ENCODE results near the gene FAM229A.
"Not testable (repeated sequence)": the region's sequence is repeated elsewhere in the genome, so short reads cannot be mapped to it uniquely, and the experiment has no call there.

The FAM229A gene

DNA sequence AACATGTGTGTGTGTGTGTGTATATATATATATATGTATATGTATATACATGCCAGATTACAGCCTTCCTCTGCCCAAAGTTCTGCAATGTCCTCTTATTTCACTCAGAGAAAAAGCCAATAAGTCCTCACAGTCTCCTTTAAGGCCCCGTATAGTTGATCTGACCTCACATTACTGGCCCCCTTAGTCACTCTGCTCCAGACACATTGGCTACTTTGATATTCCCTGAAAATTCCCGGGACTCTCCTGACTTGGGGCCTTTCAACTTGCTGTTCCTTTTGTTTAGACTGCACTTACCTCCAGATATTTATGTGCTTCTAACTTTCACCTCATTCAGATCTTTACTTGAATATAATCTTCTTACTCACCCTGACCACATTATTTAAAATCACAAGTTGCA, 36.1 kb upstream of the FAM229A start:
- Histone ChIP-seq H3K14ac (ENCODE audit: low read length in 2 of 2) (no peak overlapping the region), H3K9me3 (ENCODE audit: control insufficient read depth, low read length) (no peaks in the 10 kb centered on the region), H3K4me3 (ENCODE audit: insufficient read depth in 1 of 2, low read depth in 1 of 2, low read length in 2 of 2) (no peak overlapping the region), H2BK5ac (ENCODE audit: low read depth, low read length, poor library complexity, severe bottlenecking) (no peak overlapping the region), H2AFZ (ENCODE audit: low read depth, low read length) (no peak overlapping the region), H3K4me2 (ENCODE audit: low read length, poor library complexity, severe bottlenecking) (no peak overlapping the region), H3K27me3 (ENCODE audit: control insufficient read depth in 1 of 2, insufficient read depth in 1 of 2, low read length in 2 of 2) (no peaks in the 10 kb centered on the region), H3K23ac (ENCODE audit: low read length in 2 of 2) (no peak overlapping the region), H2BK120ac (ENCODE audit: low read depth, low read length) (no peak overlapping the region), H3K27ac (ENCODE audit: low read length, poor library complexity, severe bottlenecking) (no peak overlapping the region), H3K9ac (ENCODE audit: low read length) (peak overlapping the region; percentile 37), H2BK12ac (ENCODE audit: low read length in 2 of 2) (no peak overlapping the region), H3K36me3 (ENCODE audit: control insufficient read depth in 1 of 2, insufficient read depth in 2 of 2, low read depth in 1 of 2, low read length in 2 of 2) (no peaks in the 10 kb centered on the region), H3K4me1 (ENCODE audit: control insufficient read depth, insufficient read depth, low read depth, low read length) (peaks cover 5% of the 10 kb centered on the region), H4K8ac (ENCODE audit: low read length) (no peak overlapping the region), H4K91ac (ENCODE audit: low read length) (no peak overlapping the region), H3K18ac (ENCODE audit: low read depth in 1 of 2, low read length in 2 of 2) (no peak overlapping the region), H2BK15ac (ENCODE audit: low read depth, poor library complexity, severe bottlenecking) (no peak overlapping the region), H3K4ac (ENCODE audit: low read depth in 1 of 2, low read length in 2 of 2) (no peak overlapping the region), H2AK5ac (ENCODE audit: low read length, severe bottlenecking) (no peak overlapping the region), H3K79me1 (replicated peaks; ENCODE audit: low read length, poor library complexity, severe bottlenecking) (peaks cover 1% of the 10 kb centered on the region)
- DNase-seq: peak; percentile 70
- 32% methylated on average over 2 of the region's 2 CpGs for WGBS

- not testable (repeated sequence) for H3K9ac ChIP-seq (ENCODE audit: low read length); H3K27me3 ChIP-seq (ENCODE audit: control insufficient read depth in 1 of 2, insufficient read depth in 1 of 2, low read length in 2 of 2); H3K14ac ChIP-seq (ENCODE audit: low read length in 2 of 2); H3K18ac ChIP-seq (ENCODE audit: low read depth in 1 of 2, low read length in 2 of 2); H2BK15ac ChIP-seq (ENCODE audit: low read depth, poor library complexity, severe bottlenecking); H3K79me1 ChIP-seq (replicated peaks; ENCODE audit: low read length, poor library complexity, severe bottlenecking); H3K4ac ChIP-seq (ENCODE audit: low read depth in 1 of 2, low read length in 2 of 2); H2AFZ ChIP-seq (ENCODE audit: low read depth, low read length); H3K36me3 ChIP-seq (ENCODE audit: control insufficient read depth in 1 of 2, insufficient read depth in 2 of 2, low read depth in 1 of 2, low read length in 2 of 2); H2AK5ac ChIP-seq (ENCODE audit: low read length, severe bottlenecking); H2BK12ac ChIP-seq (ENCODE audit: low read length in 2 of 2); H3K9me3 ChIP-seq (ENCODE audit: control insufficient read depth, low read length); H4K91ac ChIP-seq (ENCODE audit: low read length); H4K8ac ChIP-seq (ENCODE audit: low read length); H3K27ac ChIP-seq (ENCODE audit: low read length, poor library complexity, severe bottlenecking); H2BK120ac ChIP-seq (ENCODE audit: low read depth, low read length); H2BK5ac ChIP-seq (ENCODE audit: low read depth, low read length, poor library complexity, severe bottlenecking); H3K4me2 ChIP-seq (ENCODE audit: low read length, poor library complexity, severe bottlenecking); H3K4me3 ChIP-seq (ENCODE audit: insufficient read depth in 1 of 2, low read depth in 1 of 2, low read length in 2 of 2); DNase-seq; H3K23ac ChIP-seq (ENCODE audit: low read length in 2 of 2)
- WGBS: 91% methylated on average over 4 of the region's 5 CpGs
- peaks cover 11% of the 10 kb centered on the region for H3K4me1 ChIP-seq (ENCODE audit: control insufficient read depth, insufficient read depth, low read depth, low read length)
Measured at GRCh38 chr1:32396524-32396923, 34.2 kb upstream of the FAM229A start.

GRCh38 chr1:32394890-32395432, 32.7 kb upstream of the FAM229A start:
- Histone ChIP-seq H3K9me3 (ENCODE audit: control insufficient read depth, low read length) (no peaks in the 10 kb centered on the region), H3K4me2 (ENCODE audit: low read length, poor library complexity, severe bottlenecking) (peak overlapping the region; percentile 82), H3K27ac (ENCODE audit: low read length, poor library complexity, severe bottlenecking) (peak overlapping the region; percentile 74), H2BK5ac (ENCODE audit: low read depth, low read length, poor library complexity, severe bottlenecking) (no peak overlapping the region), H3K4me1 (ENCODE audit: control insufficient read depth, insufficient read depth, low read depth, low read length) (peaks cover 9% of the 10 kb centered on the region), H2AFZ (ENCODE audit: low read depth, low read length) (peak overlapping the region; percentile 29), H3K18ac (ENCODE audit: low read depth in 1 of 2, low read length in 2 of 2) (peak overlapping the region in 1 of 2 experiments; percentile 60), H2BK12ac (ENCODE audit: low read length in 2 of 2) (no peak overlapping the region), H4K8ac (ENCODE audit: low read length) (peak overlapping the region; percentile 45), H2BK15ac (ENCODE audit: low read depth, poor library complexity, severe bottlenecking) (no peak overlapping the region), H2AK5ac (ENCODE audit: low read length, severe bottlenecking) (no peak overlapping the region), H3K23ac (ENCODE audit: low read length in 2 of 2) (no peak overlapping the region), H3K79me1 (replicated peaks; ENCODE audit: low read length, poor library complexity, severe bottlenecking) (peaks cover 17% of the 10 kb centered on the region), H4K91ac (ENCODE audit: low read length) (no peak overlapping the region), H3K4me3 (ENCODE audit: insufficient read depth in 1 of 2, low read depth in 1 of 2, low read length in 2 of 2) (peak overlapping the region; percentile 62 to 92), H3K27me3 (ENCODE audit: control insufficient read depth in 1 of 2, insufficient read depth in 1 of 2, low read length in 2 of 2) (no peaks in the 10 kb centered on the region), H2BK120ac (ENCODE audit: low read depth, low read length) (peak overlapping the region; percentile 30), H3K9ac (ENCODE audit: low read length) (peak overlapping the region; percentile 99), H3K4ac (ENCODE audit: low read depth in 1 of 2, low read length in 2 of 2) (peak overlapping the region in 1 of 2 experiments; percentile 22), H3K14ac (ENCODE audit: low read length in 2 of 2) (no peak overlapping the region), H3K36me3 (ENCODE audit: control insufficient read depth in 1 of 2, insufficient read depth in 2 of 2, low read depth in 1 of 2, low read length in 2 of 2) (peaks cover 10 to 24% of the 10 kb centered on the region in 2 experiments)
- no peak for DNase-seq
- 0% methylated on average over 14 of the region's 14 CpGs for WGBS

GRCh38 chr1:32394141-32394889, 32.0 kb upstream of the FAM229A start, which contains the start of gene BSDC1:
TSS of gene BSDC1 (minus strand) at chr1:32394441. CDS start at chr1:32394414, 27 bp downstream.
- H4K8ac ChIP-seq (ENCODE audit: low read length): peak within 1 kb of the TSS; percentile 88
- H2BK15ac ChIP-seq (ENCODE audit: low read depth, poor library complexity, severe bottlenecking): peak within 1 kb of the TSS; percentile 33
- H3K14ac ChIP-seq (ENCODE audit: low read length in 2 of 2): peak within 1 kb of the TSS in 1 of 2 experiments; percentile 28
- peak within 1 kb of the TSS; percentile 80 to 92 for H3K4me3 ChIP-seq (ENCODE audit: insufficient read depth in 1 of 2, low read depth in 1 of 2, low read length in 2 of 2)
- under 1% methylated on average over 48 of the region's 48 CpGs for WGBS
- H2AFZ ChIP-seq (ENCODE audit: low read depth, low read length): peak within 1 kb of the TSS; percentile 56
- H2AK5ac ChIP-seq (ENCODE audit: low read length, severe bottlenecking): no peak within 1 kb of the TSS
- H3K9ac ChIP-seq (ENCODE audit: low read length): peak within 1 kb of the TSS; percentile 99
- H3K9me3 ChIP-seq (ENCODE audit: control insufficient read depth, low read length): no peaks in the 10 kb centered on the region
- H4K91ac ChIP-seq (ENCODE audit: low read length): peak within 1 kb of the TSS; percentile 80
- H3K27ac ChIP-seq (ENCODE audit: low read length, poor library complexity, severe bottlenecking): peak within 1 kb of the TSS; percentile 78
- H2BK5ac ChIP-seq (ENCODE audit: low read depth, low read length, poor library complexity, severe bottlenecking): no peak within 1 kb of the TSS
- no peak within 1 kb of the TSS for H3K23ac ChIP-seq (ENCODE audit: low read length in 2 of 2)
- H3K79me1 ChIP-seq (replicated peaks; ENCODE audit: low read length, poor library complexity, severe bottlenecking): peaks cover 23% of the 10 kb centered on the region
- peak within 1 kb of the TSS; percentile 56 to 58 for H3K4ac ChIP-seq (ENCODE audit: low read depth in 1 of 2, low read length in 2 of 2)
- H2BK120ac ChIP-seq (ENCODE audit: low read depth, low read length): peak within 1 kb of the TSS; percentile 30
- H3K36me3 ChIP-seq (ENCODE audit: control insufficient read depth in 1 of 2, insufficient read depth in 2 of 2, low read depth in 1 of 2, low read length in 2 of 2): peaks cover 16 to 31% of the 10 kb centered on the region in 2 experiments
- peak; percentile 100 for DNase-seq
- peak within 1 kb of the TSS; percentile 82 for H3K4me2 ChIP-seq (ENCODE audit: low read length, poor library complexity, severe bottlenecking)
- H3K18ac ChIP-seq (ENCODE audit: low read depth in 1 of 2, low read length in 2 of 2): peak within 1 kb of the TSS; percentile 41 to 64
- peaks cover 9% of the 10 kb centered on the region for H3K4me1 ChIP-seq (ENCODE audit: control insufficient read depth, insufficient read depth, low read depth, low read length)
- no peak within 1 kb of the TSS for H2BK12ac ChIP-seq (ENCODE audit: low read length in 2 of 2)
- no peaks in the 10 kb centered on the region for H3K27me3 ChIP-seq (ENCODE audit: control insufficient read depth in 1 of 2, insufficient read depth in 1 of 2, low read length in 2 of 2)
